GM23338 (cell line): ENCODE results near the gene OR52K1. TPM values are rescaled to one million over a fixed set of nuclear protein-coding genes. Genes with fewer than 3 reads are reported as not detected.

Source experiments
- ATAC-seq: fragments of 200-7000 bp; cut with Tn5 transposase; 3 replicates; pipeline ENCODE4 v1.9.1; 2020
- DNase-seq: peaks from one replicate; pipeline ENCODE4 v3.0.0-alpha.2; 2015; ENCODE audit warnings: low spot score
- H2AFZ ChIP-seq: fragments of 200-600 bp; sonication (generic); 2 replicates; pipeline ENCODE4 v1.8.0; 2016; ENCODE audit warnings: antibody characterized with exemption, mild to moderate bottlenecking, moderate library complexity
- H3F3A ChIP-seq: fragments of 200-600 bp; sonication (generic); replicated peaks from 2 replicates; pipeline ENCODE4 v1.8.0; 2017; ENCODE audit warnings: antibody characterized with exemption, mixed run types, low read depth
- H3K27ac ChIP-seq: fragments of 200-600 bp; sonication (generic); 2 replicates; pipeline ENCODE4 v1.6.1; 2016; ENCODE audit warnings: low read depth
- H3K27me3 ChIP-seq: fragments of 200-600 bp; sonication (generic); 2 replicates; pipeline ENCODE4 v1.8.0; 2016; ENCODE audit warnings: mild to moderate bottlenecking, mixed run types, moderate library complexity; ENCODE audit not compliant: insufficient read depth
- H3K36me3 ChIP-seq: fragments of 200-600 bp; sonication (generic); 2 replicates; pipeline ENCODE4 v1.8.0; 2016; ENCODE audit warnings: mild to moderate bottlenecking; ENCODE audit not compliant: insufficient read depth
- H3K4me1 ChIP-seq: fragments of 200-600 bp; sonication (generic); 2 replicates; pipeline ENCODE4 v1.8.0; 2016; ENCODE audit warnings: mild to moderate bottlenecking, moderate library complexity; ENCODE audit not compliant: insufficient read depth
- H3K4me2 ChIP-seq: fragments of 200-600 bp; sonication (generic); 2 replicates; pipeline ENCODE4 v1.7.1; 2017; ENCODE audit warnings: mixed run types
- H3K4me3 ChIP-seq: fragments of 200-600 bp; sonication (generic); 2 replicates; pipeline ENCODE4 v1.6.1; 2016; ENCODE audit warnings: mixed run types
- H3K79me2 ChIP-seq: fragments of 200-600 bp; sonication (generic); replicated peaks from 2 replicates; pipeline ENCODE4 v1.8.0; 2017; ENCODE audit warnings: mild to moderate bottlenecking; ENCODE audit not compliant: insufficient read depth
- H3K9me2 ChIP-seq: fragments of 200-600 bp; sonication (generic); 2 replicates; pipeline ENCODE4 v1.8.0; 2017; ENCODE audit not compliant: insufficient read depth
- H4K20me1 ChIP-seq: fragments of 200-600 bp; sonication (generic); replicated peaks from 2 replicates; pipeline ENCODE4 v1.8.0; 2017; ENCODE audit warnings: mild to moderate bottlenecking; ENCODE audit not compliant: insufficient read depth
- H3K27ac Mint-ChIP-seq: 2 replicates; pipeline ENCODE4 v1.8.0; 2020; ENCODE audit warnings: inconsistent platforms, mild to moderate bottlenecking, moderate library complexity, mixed read lengths
- H3K27me3 Mint-ChIP-seq: 3 replicates; pipeline ENCODE4 v1.8.0; 2022; ENCODE audit warnings: low read depth, mild to moderate bottlenecking, moderate library complexity, mixed read lengths, inconsistent platforms; ENCODE audit not compliant: insufficient read depth, poor library complexity
- H3K36me3 Mint-ChIP-seq: 3 replicates; pipeline ENCODE4 v1.8.0; 2021; ENCODE audit warnings: low read depth, mild to moderate bottlenecking, inconsistent platforms, moderate library complexity, mixed read lengths
- H3K4me1 Mint-ChIP-seq: 3 replicates; pipeline ENCODE4 v1.8.0; 2020; ENCODE audit warnings: mild to moderate bottlenecking, inconsistent platforms, mixed read lengths
- H3K4me3 Mint-ChIP-seq: 3 replicates; pipeline ENCODE4 v1.8.0; 2021; ENCODE audit warnings: moderate library complexity, mild to moderate bottlenecking, inconsistent platforms, mixed read lengths
- H3K9me3 Mint-ChIP-seq: 3 replicates; pipeline ENCODE4 v1.8.0; 2020; ENCODE audit warnings: moderate library complexity, mild to moderate bottlenecking, inconsistent platforms, mixed read lengths
- EZH2 ChIP-seq: fragments of 200-600 bp; sonication (generic); IDR thresholded peaks from one replicate; pipeline ENCODE4 v1.8.0; 2017; ENCODE audit warnings: antibody characterized with exemption, mild to moderate bottlenecking, low read depth; ENCODE audit not compliant: unreplicated experiment
- NANOG ChIP-seq: IDR thresholded peaks from 2 replicates; pipeline ENCODE4 v1.6.1; 2016; ENCODE audit warnings: antibody characterized with exemption, borderline replicate concordance
- POLR2AphosphoS5 ChIP-seq: IDR thresholded peaks from 2 replicates; pipeline ENCODE4 v1.6.1; 2016; ENCODE audit warnings: antibody characterized with exemption, low read depth
- ZNF114 ChIP-seq: fragments of 250-450 bp; sonication (Bioruptor Pico); IDR thresholded peaks from 2 replicates; pipeline ENCODE4 v1.5.0; 2020; ENCODE audit warnings: mild to moderate bottlenecking, moderate library complexity
- ZNF331 ChIP-seq: fragments of 250-450 bp; sonication (Bioruptor Pico); IDR thresholded peaks from 2 replicates; pipeline ENCODE4 v1.5.0; 2020; ENCODE audit warnings: low read depth, mild to moderate bottlenecking, moderate library complexity
- polyA plus RNA-seq: library from polyadenylated mRNA; unstranded; fragments of >200 nt; fragmentation: Nextera tagmentation; extraction: Ambion mirVana; gene quantifications from 2 replicates; pipeline ENCODE4 v1.2.1, GENCODE V29; 2016
- total RNA-seq: library from RNA; depleted of rRNA; stranded (reverse); fragments of >200 nt; shearing (Covaris generic); gene quantifications from 2 replicates; pipeline ENCODE4 v1.2.3, GENCODE V29; 2014
- TF ChIP-seq, protein P1 (sequence below): IDR thresholded peaks from 2 replicates; pipeline ENCODE4 v1.6.1; 2016; ENCODE audit warnings: antibody characterized with exemption
- TF ChIP-seq, protein P2 (sequence below), 2 experiments: fragments of 200-600 bp in 1 of 2; sonication (generic) in 1 of 2; conservative IDR thresholded peaks; 2 replicates each; pipeline versions ENCODE4 v1.5.1 to v1.6.1; 2016 to 2017; ENCODE audit warnings: antibody characterized with exemption in 2 of 2, low read depth in 2 of 2, mild to moderate bottlenecking in 2 of 2, moderate library complexity in 1 of 2
- TF ChIP-seq, protein P3 (sequence below): IDR thresholded peaks from one replicate; pipeline ENCODE4 v1.6.1; 2018; ENCODE audit warnings: antibody characterized with exemption; ENCODE audit not compliant: unreplicated experiment
- TF ChIP-seq, protein P4 (sequence below): fragments of 250-450 bp; sonication (Bioruptor Pico); IDR thresholded peaks from 2 replicates; pipeline ENCODE4 v1.5.0; 2020; ENCODE audit warnings: mild to moderate bottlenecking, moderate library complexity

Gene OR52K1
- total and polyA plus RNA-seq, 2 experiments from 2014 or later = not detected

DNA sequence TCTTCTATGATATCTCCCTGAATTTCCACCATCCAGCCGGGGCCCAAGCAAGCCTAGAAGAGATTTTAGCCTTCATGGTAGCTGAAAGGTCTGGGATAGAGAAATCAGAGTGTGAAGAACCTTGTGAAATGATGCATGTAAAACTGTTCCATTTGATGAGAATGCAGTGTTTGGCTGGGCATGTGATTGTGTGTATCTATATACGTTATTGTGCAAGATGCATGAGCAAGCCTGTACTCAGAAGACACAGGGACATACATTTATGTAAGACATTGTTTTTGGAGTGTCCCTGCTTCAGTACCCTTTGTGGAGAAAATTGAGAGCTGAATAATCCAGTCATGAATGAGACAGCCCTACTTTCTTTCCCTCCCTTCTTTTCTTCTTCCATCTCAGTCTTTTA, 48.6 kb upstream of the OR52K1 start (continued):
- TF ChIP-seq, protein P1, sequence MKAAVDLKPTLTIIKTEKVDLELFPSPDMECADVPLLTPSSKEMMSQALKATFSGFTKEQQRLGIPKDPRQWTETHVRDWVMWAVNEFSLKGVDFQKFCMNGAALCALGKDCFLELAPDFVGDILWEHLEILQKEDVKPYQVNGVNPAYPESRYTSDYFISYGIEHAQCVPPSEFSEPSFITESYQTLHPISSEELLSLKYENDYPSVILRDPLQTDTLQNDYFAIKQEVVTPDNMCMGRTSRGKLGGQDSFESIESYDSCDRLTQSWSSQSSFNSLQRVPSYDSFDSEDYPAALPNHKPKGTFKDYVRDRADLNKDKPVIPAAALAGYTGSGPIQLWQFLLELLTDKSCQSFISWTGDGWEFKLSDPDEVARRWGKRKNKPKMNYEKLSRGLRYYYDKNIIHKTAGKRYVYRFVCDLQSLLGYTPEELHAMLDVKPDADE = no peak
- TF ChIP-seq EZH2 = no peak
- no peak for TF ChIP-seq POLR2AphosphoS5
- TF ChIP-seq NANOG = no peak
- TF ChIP-seq, protein P2, sequence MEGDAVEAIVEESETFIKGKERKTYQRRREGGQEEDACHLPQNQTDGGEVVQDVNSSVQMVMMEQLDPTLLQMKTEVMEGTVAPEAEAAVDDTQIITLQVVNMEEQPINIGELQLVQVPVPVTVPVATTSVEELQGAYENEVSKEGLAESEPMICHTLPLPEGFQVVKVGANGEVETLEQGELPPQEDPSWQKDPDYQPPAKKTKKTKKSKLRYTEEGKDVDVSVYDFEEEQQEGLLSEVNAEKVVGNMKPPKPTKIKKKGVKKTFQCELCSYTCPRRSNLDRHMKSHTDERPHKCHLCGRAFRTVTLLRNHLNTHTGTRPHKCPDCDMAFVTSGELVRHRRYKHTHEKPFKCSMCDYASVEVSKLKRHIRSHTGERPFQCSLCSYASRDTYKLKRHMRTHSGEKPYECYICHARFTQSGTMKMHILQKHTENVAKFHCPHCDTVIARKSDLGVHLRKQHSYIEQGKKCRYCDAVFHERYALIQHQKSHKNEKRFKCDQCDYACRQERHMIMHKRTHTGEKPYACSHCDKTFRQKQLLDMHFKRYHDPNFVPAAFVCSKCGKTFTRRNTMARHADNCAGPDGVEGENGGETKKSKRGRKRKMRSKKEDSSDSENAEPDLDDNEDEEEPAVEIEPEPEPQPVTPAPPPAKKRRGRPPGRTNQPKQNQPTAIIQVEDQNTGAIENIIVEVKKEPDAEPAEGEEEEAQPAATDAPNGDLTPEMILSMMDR (conservative IDR thresholded peaks at IDR 0.05; ENCODE audit: low read depth in 2 of 2) = no peak
- no peak for TF ChIP-seq ZNF331
- TF ChIP-seq, protein P3, sequence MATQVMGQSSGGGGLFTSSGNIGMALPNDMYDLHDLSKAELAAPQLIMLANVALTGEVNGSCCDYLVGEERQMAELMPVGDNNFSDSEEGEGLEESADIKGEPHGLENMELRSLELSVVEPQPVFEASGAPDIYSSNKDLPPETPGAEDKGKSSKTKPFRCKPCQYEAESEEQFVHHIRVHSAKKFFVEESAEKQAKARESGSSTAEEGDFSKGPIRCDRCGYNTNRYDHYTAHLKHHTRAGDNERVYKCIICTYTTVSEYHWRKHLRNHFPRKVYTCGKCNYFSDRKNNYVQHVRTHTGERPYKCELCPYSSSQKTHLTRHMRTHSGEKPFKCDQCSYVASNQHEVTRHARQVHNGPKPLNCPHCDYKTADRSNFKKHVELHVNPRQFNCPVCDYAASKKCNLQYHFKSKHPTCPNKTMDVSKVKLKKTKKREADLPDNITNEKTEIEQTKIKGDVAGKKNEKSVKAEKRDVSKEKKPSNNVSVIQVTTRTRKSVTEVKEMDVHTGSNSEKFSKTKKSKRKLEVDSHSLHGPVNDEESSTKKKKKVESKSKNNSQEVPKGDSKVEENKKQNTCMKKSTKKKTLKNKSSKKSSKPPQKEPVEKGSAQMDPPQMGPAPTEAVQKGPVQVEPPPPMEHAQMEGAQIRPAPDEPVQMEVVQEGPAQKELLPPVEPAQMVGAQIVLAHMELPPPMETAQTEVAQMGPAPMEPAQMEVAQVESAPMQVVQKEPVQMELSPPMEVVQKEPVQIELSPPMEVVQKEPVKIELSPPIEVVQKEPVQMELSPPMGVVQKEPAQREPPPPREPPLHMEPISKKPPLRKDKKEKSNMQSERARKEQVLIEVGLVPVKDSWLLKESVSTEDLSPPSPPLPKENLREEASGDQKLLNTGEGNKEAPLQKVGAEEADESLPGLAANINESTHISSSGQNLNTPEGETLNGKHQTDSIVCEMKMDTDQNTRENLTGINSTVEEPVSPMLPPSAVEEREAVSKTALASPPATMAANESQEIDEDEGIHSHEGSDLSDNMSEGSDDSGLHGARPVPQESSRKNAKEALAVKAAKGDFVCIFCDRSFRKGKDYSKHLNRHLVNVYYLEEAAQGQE = no peak
- TF ChIP-seq ZNF114 (CRISPR knock-in tag) = no peak

DNA sequence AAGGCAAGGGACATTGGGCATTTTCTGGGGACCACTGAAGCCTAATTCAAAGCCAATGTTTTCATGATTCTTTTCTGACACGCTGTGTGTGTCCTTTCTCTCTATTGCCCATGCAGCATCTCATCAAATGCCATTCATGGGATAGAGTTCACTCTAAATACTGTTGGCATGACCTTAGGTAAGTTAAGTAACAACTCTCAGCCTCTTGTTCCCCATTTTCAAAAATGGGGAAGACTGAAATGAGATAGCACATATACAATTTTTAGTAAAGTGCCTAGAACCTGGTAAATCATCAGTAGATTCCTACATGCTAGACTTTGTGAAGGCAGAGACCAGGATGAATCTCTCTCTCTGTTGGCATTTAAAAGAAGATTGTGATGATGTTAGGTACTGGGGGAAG, 46.0 kb upstream of the OR52K1 start:
- Histone ChIP-seq H3K36me3 (no peaks in the 10 kb centered on the region), H3K4me1 (peaks cover 10% of the 10 kb centered on the region; the same call in 1 of the 2 replicates), H3F3A (no peaks in the 10 kb centered on the region), H4K20me1 (no peaks in the 10 kb centered on the region), H3K27me3 (no peaks in the 10 kb centered on the region), H3K4me3 (no peak overlapping the region), H3K27ac (no peak overlapping the region), H2AFZ (no peak overlapping the region), H3K79me2 (no peaks in the 10 kb centered on the region), H3K4me2 (no peak overlapping the region), H3K9me2 (0 out of 2 replicates have a peak, but pooled peaks cover 9% of the 10 kb centered on the region)
- peaks cover 6% of the 10 kb centered on the region; the same call in 2 of the 3 replicates for H3K4me1 Mint-ChIP-seq
- no peak overlapping the region for H3K27ac Mint-ChIP-seq
- H3K9me3 Mint-ChIP-seq = peaks cover 3% of the 10 kb centered on the region; the same call in 1 of the 3 replicates
- peaks cover 2% of the 10 kb centered on the region for H3K27me3 Mint-ChIP-seq
- H3K4me3 Mint-ChIP-seq = no peak overlapping the region
- no peaks in the 10 kb centered on the region for H3K36me3 Mint-ChIP-seq
- DNase-seq (no peak), ATAC-seq (no peak)
- TF ChIP-seq, protein P4, sequence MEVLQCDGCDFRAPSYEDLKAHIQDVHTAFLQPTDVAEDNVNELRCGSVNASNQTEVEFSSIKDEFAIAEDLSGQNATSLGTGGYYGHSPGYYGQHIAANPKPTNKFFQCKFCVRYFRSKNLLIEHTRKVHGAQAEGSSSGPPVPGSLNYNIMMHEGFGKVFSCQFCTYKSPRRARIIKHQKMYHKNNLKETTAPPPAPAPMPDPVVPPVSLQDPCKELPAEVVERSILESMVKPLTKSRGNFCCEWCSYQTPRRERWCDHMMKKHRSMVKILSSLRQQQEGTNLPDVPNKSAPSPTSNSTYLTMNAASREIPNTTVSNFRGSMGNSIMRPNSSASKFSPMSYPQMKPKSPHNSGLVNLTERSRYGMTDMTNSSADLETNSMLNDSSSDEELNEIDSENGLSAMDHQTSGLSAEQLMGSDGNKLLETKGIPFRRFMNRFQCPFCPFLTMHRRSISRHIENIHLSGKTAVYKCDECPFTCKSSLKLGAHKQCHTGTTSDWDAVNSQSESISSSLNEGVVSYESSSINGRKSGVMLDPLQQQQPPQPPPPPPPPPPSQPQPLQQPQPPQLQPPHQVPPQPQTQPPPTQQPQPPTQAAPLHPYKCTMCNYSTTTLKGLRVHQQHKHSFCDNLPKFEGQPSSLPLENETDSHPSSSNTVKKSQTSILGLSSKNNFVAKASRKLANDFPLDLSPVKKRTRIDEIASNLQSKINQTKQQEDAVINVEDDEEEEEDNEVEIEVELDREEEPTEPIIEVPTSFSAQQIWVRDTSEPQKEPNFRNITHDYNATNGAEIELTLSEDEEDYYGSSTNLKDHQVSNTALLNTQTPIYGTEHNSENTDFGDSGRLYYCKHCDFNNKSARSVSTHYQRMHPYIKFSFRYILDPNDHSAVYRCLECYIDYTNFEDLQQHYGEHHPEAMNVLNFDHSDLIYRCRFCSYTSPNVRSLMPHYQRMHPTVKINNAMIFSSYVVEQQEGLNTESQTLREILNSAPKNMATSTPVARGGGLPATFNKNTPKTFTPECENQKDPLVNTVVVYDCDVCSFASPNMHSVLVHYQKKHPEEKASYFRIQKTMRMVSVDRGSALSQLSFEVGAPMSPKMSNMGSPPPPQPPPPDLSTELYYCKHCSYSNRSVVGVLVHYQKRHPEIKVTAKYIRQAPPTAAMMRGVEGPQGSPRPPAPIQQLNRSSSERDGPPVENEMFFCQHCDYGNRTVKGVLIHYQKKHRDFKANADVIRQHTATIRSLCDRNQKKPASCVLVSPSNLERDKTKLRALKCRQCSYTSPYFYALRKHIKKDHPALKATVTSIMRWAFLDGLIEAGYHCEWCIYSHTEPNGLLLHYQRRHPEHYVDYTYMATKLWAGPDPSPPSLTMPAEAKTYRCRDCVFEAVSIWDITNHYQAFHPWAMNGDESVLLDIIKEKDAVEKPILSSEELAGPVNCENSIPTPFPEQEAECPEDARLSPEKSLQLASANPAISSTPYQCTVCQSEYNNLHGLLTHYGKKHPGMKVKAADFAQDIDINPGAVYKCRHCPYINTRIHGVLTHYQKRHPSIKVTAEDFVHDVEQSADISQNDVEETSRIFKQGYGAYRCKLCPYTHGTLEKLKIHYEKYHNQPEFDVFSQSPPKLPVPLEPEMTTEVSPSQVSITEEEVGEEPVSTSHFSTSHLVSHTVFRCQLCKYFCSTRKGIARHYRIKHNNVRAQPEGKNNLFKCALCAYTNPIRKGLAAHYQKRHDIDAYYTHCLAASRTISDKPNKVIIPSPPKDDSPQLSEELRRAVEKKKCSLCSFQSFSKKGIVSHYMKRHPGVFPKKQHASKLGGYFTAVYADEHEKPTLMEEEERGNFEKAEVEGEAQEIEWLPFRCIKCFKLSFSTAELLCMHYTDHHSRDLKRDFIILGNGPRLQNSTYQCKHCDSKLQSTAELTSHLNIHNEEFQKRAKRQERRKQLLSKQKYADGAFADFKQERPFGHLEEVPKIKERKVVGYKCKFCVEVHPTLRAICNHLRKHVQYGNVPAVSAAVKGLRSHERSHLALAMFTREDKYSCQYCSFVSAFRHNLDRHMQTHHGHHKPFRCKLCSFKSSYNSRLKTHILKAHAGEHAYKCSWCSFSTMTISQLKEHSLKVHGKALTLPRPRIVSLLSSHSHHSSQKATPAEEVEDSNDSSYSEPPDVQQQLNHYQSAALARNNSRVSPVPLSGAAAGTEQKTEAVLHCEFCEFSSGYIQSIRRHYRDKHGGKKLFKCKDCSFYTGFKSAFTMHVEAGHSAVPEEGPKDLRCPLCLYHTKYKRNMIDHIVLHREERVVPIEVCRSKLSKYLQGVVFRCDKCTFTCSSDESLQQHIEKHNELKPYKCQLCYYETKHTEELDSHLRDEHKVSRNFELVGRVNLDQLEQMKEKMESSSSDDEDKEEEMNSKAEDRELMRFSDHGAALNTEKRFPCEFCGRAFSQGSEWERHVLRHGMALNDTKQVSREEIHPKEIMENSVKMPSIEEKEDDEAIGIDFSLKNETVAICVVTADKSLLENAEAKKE (CRISPR knock-in tag) = no peak
- TF ChIP-seq NANOG = no peak
- no peak for TF ChIP-seq POLR2AphosphoS5
- TF ChIP-seq, protein P2 (conservative IDR thresholded peaks at IDR 0.05; ENCODE audit: low read depth in 2 of 2) = no peak
- no peak for TF ChIP-seq ZNF114 (CRISPR knock-in tag)
- TF ChIP-seq ZNF331 = no peak
